ENCODE results near the gene PI4KA. TPM values are rescaled to one million over a fixed set of nuclear protein-coding genes. Genes with fewer than 3 reads are reported as not detected.
"Not testable (repeated sequence)": the region's sequence is repeated elsewhere in the genome, so short reads cannot be mapped to it uniquely, and the experiment has no call there.

The PI4KA gene
- total RNA-seq, 1 donor from 2014 or later = 150 TPM

- Histone ChIP-seq H3K4me3 (no peak overlapping the region), H3K36me3 (peaks cover 7 to 28% of the 10 kb centered on the region in 2 donors), H3K9me3 (no peaks in the 10 kb centered on the region), H3K27ac (peak overlapping the region; percentile 9 to 65), H3K4me1 (no peaks in the 10 kb centered on the region), H3K27me3 (no peaks in the 10 kb centered on the region)
- intact Hi-C loops (cut with DNase I) = no loop called here
- TF ChIP-seq CTCF (IDR thresholded peaks at IDR 0.05) = no peak
- DNase-seq (ENCODE audit: low spot score in 2 of 2) = no peak
These were observed 83.2 kb downstream of the PI4KA start for GRCh38 chr22:20775342-20775895.

GRCh38 chr22:20774882-20775281 is 83.7 kb downstream of the PI4KA start:
- TF ChIP-seq CTCF (IDR thresholded peaks at IDR 0.05) = no peak
- DNase-seq (ENCODE audit: low spot score in 2 of 2) = no peak
- Histone ChIP-seq H3K9me3 (no peaks in the 10 kb centered on the region), H3K27ac (peak overlapping the region; percentile 24 to 44), H3K27me3 (no peaks in the 10 kb centered on the region), H3K4me3 (no peak overlapping the region), H3K36me3 (peaks cover 7 to 24% of the 10 kb centered on the region in 2 donors), H3K4me1 (no peaks in the 10 kb centered on the region)
- intact Hi-C loops (cut with DNase I) = no loop called here

GRCh38 chr22:20773793-20774212 is 84.8 kb downstream of the PI4KA start, which contains the start of gene SERPIND1:
TSS of gene SERPIND1 (plus strand) at chr22:20774113. CDS start at chr22:20779313, 5,200 bp downstream.
- intact Hi-C loops (cut with DNase I) = no loop called here
- TF ChIP-seq CTCF (IDR thresholded peaks at IDR 0.05) = no peak
- Histone ChIP-seq H3K9me3 (no peaks in the 10 kb centered on the region), H3K27ac (peak within 1 kb of the TSS; percentile 24 to 44), H3K4me3 (no peak within 1 kb of the TSS), H3K27me3 (no peaks in the 10 kb centered on the region), H3K36me3 (peaks cover 6 to 19% of the 10 kb centered on the region in 2 donors), H3K4me1 (no peaks in the 10 kb centered on the region)
- no peak for DNase-seq (ENCODE audit: low spot score in 2 of 2)

GRCh38 chr22:20771918-20772625 is 86.5 kb downstream of the PI4KA start:
- Histone ChIP-seq H3K4me3 (no peak overlapping the region), H3K27ac (no peak overlapping the region), H3K36me3 (peaks cover 9 to 23% of the 10 kb centered on the region in 2 donors), H3K27me3 (no peaks in the 10 kb centered on the region), H3K4me1 (no peaks in the 10 kb centered on the region), H3K9me3 (no peaks in the 10 kb centered on the region)
- no peak for TF ChIP-seq CTCF (IDR thresholded peaks at IDR 0.05)
- DNase-seq (ENCODE audit: low spot score in 2 of 2) = no peak
- intact Hi-C loops (cut with DNase I) = no loop called here

- intact Hi-C loops (cut with DNase I); DNase-seq (ENCODE audit: low spot score in 2 of 2); H3K27me3 ChIP-seq; H3K27ac ChIP-seq; H3K4me1 ChIP-seq; H3K4me3 ChIP-seq; H3K9me3 ChIP-seq: not testable (repeated sequence)
- H3K36me3 ChIP-seq = peaks cover 23 to 36% of the 10 kb centered on the region in 2 donors
These were observed 89.2 kb downstream of the PI4KA start for GRCh38 chr22:20769496-20769826.

GRCh38 chr22:20766530-20766929 is 92.1 kb downstream of the PI4KA start:
- Histone ChIP-seq H3K27me3 (no peaks in the 10 kb centered on the region), H3K4me3 (no peak overlapping the region), H3K4me1 (no peaks in the 10 kb centered on the region), H3K27ac (no peak overlapping the region), H3K9me3 (no peaks in the 10 kb centered on the region), H3K36me3 (peaks cover 49 to 54% of the 10 kb centered on the region in 2 donors)
- intact Hi-C loops (cut with DNase I) = no loop called here
- TF ChIP-seq CTCF (IDR thresholded peaks at IDR 0.05) = no peak
- DNase-seq (ENCODE audit: low spot score in 2 of 2) = no peak
